GM23338 (cell line): ENCODE data around the gene CPNE4. TPM values are rescaled to one million over a fixed set of nuclear protein-coding genes. Genes with fewer than 3 reads are reported as not detected.
A peak's percentile ranks its signal among the peaks of the same experiment; 100 is the strongest.

ENCODE experiments used
- ATAC-seq: fragments of 200-7000 bp; cut with Tn5 transposase; 3 replicates; pipeline ENCODE4 v1.9.1; 2020
- DNase-seq: peaks from one replicate; pipeline ENCODE4 v3.0.0-alpha.2; 2015; ENCODE audit warnings: low spot score
- H2AFZ ChIP-seq: fragments of 200-600 bp; sonication (generic); 2 replicates; pipeline ENCODE4 v1.8.0; 2016; ENCODE audit warnings: antibody characterized with exemption, mild to moderate bottlenecking, moderate library complexity
- H3F3A ChIP-seq: fragments of 200-600 bp; sonication (generic); replicated peaks from 2 replicates; pipeline ENCODE4 v1.8.0; 2017; ENCODE audit warnings: antibody characterized with exemption, mixed run types, low read depth
- H3K27ac ChIP-seq: fragments of 200-600 bp; sonication (generic); 2 replicates; pipeline ENCODE4 v1.6.1; 2016; ENCODE audit warnings: low read depth
- H3K27me3 ChIP-seq: fragments of 200-600 bp; sonication (generic); 2 replicates; pipeline ENCODE4 v1.8.0; 2016; ENCODE audit warnings: mild to moderate bottlenecking, mixed run types, moderate library complexity; ENCODE audit not compliant: insufficient read depth
- H3K36me3 ChIP-seq: fragments of 200-600 bp; sonication (generic); 2 replicates; pipeline ENCODE4 v1.8.0; 2016; ENCODE audit warnings: mild to moderate bottlenecking; ENCODE audit not compliant: insufficient read depth
- H3K4me1 ChIP-seq: fragments of 200-600 bp; sonication (generic); 2 replicates; pipeline ENCODE4 v1.8.0; 2016; ENCODE audit warnings: mild to moderate bottlenecking, moderate library complexity; ENCODE audit not compliant: insufficient read depth
- H3K4me2 ChIP-seq: fragments of 200-600 bp; sonication (generic); 2 replicates; pipeline ENCODE4 v1.7.1; 2017; ENCODE audit warnings: mixed run types
- H3K4me3 ChIP-seq: fragments of 200-600 bp; sonication (generic); 2 replicates; pipeline ENCODE4 v1.6.1; 2016; ENCODE audit warnings: mixed run types
- H3K79me2 ChIP-seq: fragments of 200-600 bp; sonication (generic); replicated peaks from 2 replicates; pipeline ENCODE4 v1.8.0; 2017; ENCODE audit warnings: mild to moderate bottlenecking; ENCODE audit not compliant: insufficient read depth
- H3K9me2 ChIP-seq: fragments of 200-600 bp; sonication (generic); 2 replicates; pipeline ENCODE4 v1.8.0; 2017; ENCODE audit not compliant: insufficient read depth
- H4K20me1 ChIP-seq: fragments of 200-600 bp; sonication (generic); replicated peaks from 2 replicates; pipeline ENCODE4 v1.8.0; 2017; ENCODE audit warnings: mild to moderate bottlenecking; ENCODE audit not compliant: insufficient read depth
- H3K27ac Mint-ChIP-seq: 2 replicates; pipeline ENCODE4 v1.8.0; 2020; ENCODE audit warnings: inconsistent platforms, mild to moderate bottlenecking, moderate library complexity, mixed read lengths
- H3K27me3 Mint-ChIP-seq: 3 replicates; pipeline ENCODE4 v1.8.0; 2022; ENCODE audit warnings: low read depth, mild to moderate bottlenecking, moderate library complexity, mixed read lengths, inconsistent platforms; ENCODE audit not compliant: insufficient read depth, poor library complexity
- H3K36me3 Mint-ChIP-seq: 3 replicates; pipeline ENCODE4 v1.8.0; 2021; ENCODE audit warnings: low read depth, mild to moderate bottlenecking, inconsistent platforms, moderate library complexity, mixed read lengths
- H3K4me1 Mint-ChIP-seq: 3 replicates; pipeline ENCODE4 v1.8.0; 2020; ENCODE audit warnings: mild to moderate bottlenecking, inconsistent platforms, mixed read lengths
- H3K4me3 Mint-ChIP-seq: 3 replicates; pipeline ENCODE4 v1.8.0; 2021; ENCODE audit warnings: moderate library complexity, mild to moderate bottlenecking, inconsistent platforms, mixed read lengths
- H3K9me3 Mint-ChIP-seq: 3 replicates; pipeline ENCODE4 v1.8.0; 2020; ENCODE audit warnings: moderate library complexity, mild to moderate bottlenecking, inconsistent platforms, mixed read lengths
- CREB1 ChIP-seq: fragments of 250-450 bp; sonication (Bioruptor Pico); IDR thresholded peaks from 2 replicates; pipeline ENCODE4 v1.5.0; 2020; ENCODE audit warnings: low read depth, mild to moderate bottlenecking, moderate library complexity
- CTCF ChIP-seq, 2 experiments: fragments of 200-600 bp in 1 of 2; sonication (generic) in 1 of 2; conservative IDR thresholded peaks; 2 replicates each; pipeline versions ENCODE4 v1.5.1 to v1.6.1; 2016 to 2017; ENCODE audit warnings: antibody characterized with exemption in 2 of 2, low read depth in 2 of 2, mild to moderate bottlenecking in 2 of 2, moderate library complexity in 1 of 2
- ETS1 ChIP-seq: IDR thresholded peaks from 2 replicates; pipeline ENCODE4 v1.6.1; 2016; ENCODE audit warnings: antibody characterized with exemption
- EZH2 ChIP-seq: fragments of 200-600 bp; sonication (generic); IDR thresholded peaks from one replicate; pipeline ENCODE4 v1.8.0; 2017; ENCODE audit warnings: antibody characterized with exemption, mild to moderate bottlenecking, low read depth; ENCODE audit not compliant: unreplicated experiment
- EZH2phosphoT487 ChIP-seq: fragments of 200-600 bp; sonication (generic); IDR thresholded peaks from one replicate; pipeline ENCODE4 v1.8.1; 2018; ENCODE audit warnings: antibody characterized with exemption; ENCODE audit not compliant: unreplicated experiment
- JUNB ChIP-seq: IDR thresholded peaks from one replicate; pipeline ENCODE4 v1.6.1; 2016; ENCODE audit warnings: antibody characterized with exemption; ENCODE audit not compliant: unreplicated experiment
- NANOG ChIP-seq: IDR thresholded peaks from 2 replicates; pipeline ENCODE4 v1.6.1; 2016; ENCODE audit warnings: antibody characterized with exemption, borderline replicate concordance
- POLR2AphosphoS5 ChIP-seq: IDR thresholded peaks from 2 replicates; pipeline ENCODE4 v1.6.1; 2016; ENCODE audit warnings: antibody characterized with exemption, low read depth
- REST ChIP-seq: IDR thresholded peaks from one replicate; pipeline ENCODE4 v1.6.1; 2018; ENCODE audit warnings: antibody characterized with exemption; ENCODE audit not compliant: unreplicated experiment
- STAT1 ChIP-seq: IDR thresholded peaks from one replicate; pipeline ENCODE4 v1.6.1; 2016; ENCODE audit warnings: antibody characterized with exemption; ENCODE audit not compliant: unreplicated experiment
- ZNF114 ChIP-seq: fragments of 250-450 bp; sonication (Bioruptor Pico); IDR thresholded peaks from 2 replicates; pipeline ENCODE4 v1.5.0; 2020; ENCODE audit warnings: mild to moderate bottlenecking, moderate library complexity
- ZNF331 ChIP-seq: fragments of 250-450 bp; sonication (Bioruptor Pico); IDR thresholded peaks from 2 replicates; pipeline ENCODE4 v1.5.0; 2020; ENCODE audit warnings: low read depth, mild to moderate bottlenecking, moderate library complexity
- ZNF462 ChIP-seq: fragments of 250-450 bp; sonication (Bioruptor Pico); IDR thresholded peaks from 2 replicates; pipeline ENCODE4 v1.5.0; 2020; ENCODE audit warnings: mild to moderate bottlenecking, moderate library complexity
- polyA plus RNA-seq: library from polyadenylated mRNA; unstranded; fragments of >200 nt; fragmentation: Nextera tagmentation; extraction: Ambion mirVana; gene quantifications from 2 replicates; pipeline ENCODE4 v1.2.1, GENCODE V29; 2016
- total RNA-seq: library from RNA; depleted of rRNA; stranded (reverse); fragments of >200 nt; shearing (Covaris generic); gene quantifications from 2 replicates; pipeline ENCODE4 v1.2.3, GENCODE V29; 2014

The CPNE4 gene
- total and polyA plus RNA-seq, 2 experiments from 2014 or later: 2.0 to 6.5 TPM

GRCh38 chr3:131705099-131705498 is 329.7 kb downstream of the CPNE4 start:
- H3K4me1 Mint-ChIP-seq: peaks cover 16% of the 10 kb centered on the region
- H3K9me2 ChIP-seq: peaks cover 21% of the 10 kb centered on the region
- peak overlapping the region; percentile 49 for H3K4me2 ChIP-seq
- H3F3A ChIP-seq: no peaks in the 10 kb centered on the region
- H3K27ac Mint-ChIP-seq: peak overlapping the region; percentile 79; the same call in 1 of the 2 replicates
- TF ChIP-seq POLR2AphosphoS5 (no peak), CREB1 (CRISPR knock-in tag) (no peak), ZNF114 (CRISPR knock-in tag) (no peak), ZNF331 (no peak), EZH2phosphoT487 (no peak), STAT1 (no peak), REST (no peak), ZNF462 (no peak), NANOG (no peak), EZH2 (no peak), JUNB (no peak), CTCF (conservative IDR thresholded peaks at IDR 0.05; ENCODE audit: low read depth in 2 of 2) (no peak), ETS1 (no peak)
- H2AFZ ChIP-seq: no peak overlapping the region
- DNase-seq (no peak), ATAC-seq (no peak)
- H3K79me2 ChIP-seq: no peaks in the 10 kb centered on the region
- H3K27me3 ChIP-seq: no peaks in the 10 kb centered on the region
- H3K36me3 Mint-ChIP-seq: no peaks in the 10 kb centered on the region
- H3K27ac ChIP-seq: no peak overlapping the region
- H3K36me3 ChIP-seq: no peaks in the 10 kb centered on the region
- peaks cover 2% of the 10 kb centered on the region for H3K27me3 Mint-ChIP-seq
- H3K4me3 Mint-ChIP-seq: no peak overlapping the region
- peaks cover 13% of the 10 kb centered on the region for H3K4me1 ChIP-seq
- no peak overlapping the region for H3K4me3 ChIP-seq
- no peaks in the 10 kb centered on the region; the same call in 1 of the 3 replicates for H3K9me3 Mint-ChIP-seq
- H4K20me1 ChIP-seq: no peaks in the 10 kb centered on the region
